Upper lobe of right lung (tissue), 1 donor: ENCODE measurements around the gene MAP2K5. TPM values are rescaled to one million over a fixed set of nuclear protein-coding genes. Genes with fewer than 3 reads are reported as not detected.

Source experiments
- ATAC-seq: fragments of 200-7000 bp; cut with Tn5 transposase; one replicate; pipeline ENCODE4 v1.9.1; 2020; ENCODE audit warnings: mild to moderate bottlenecking, moderate library complexity
- DNase-seq: peaks from one replicate; pipeline ENCODE4 v3.0.0-alpha.2; 2020
- H3K27ac ChIP-seq: fragments of 200-600 bp; one replicate; pipeline ENCODE4 v1.8.0; 2022
- H3K27me3 ChIP-seq: fragments of 200-600 bp; one replicate; pipeline ENCODE4 v1.8.0; 2022; ENCODE audit warnings: mild to moderate bottlenecking
- H3K36me3 ChIP-seq: fragments of 200-600 bp; one replicate; pipeline ENCODE4 v1.8.0; 2022
- H3K4me1 ChIP-seq: fragments of 200-600 bp; one replicate; pipeline ENCODE4 v1.8.0; 2022
- H3K4me3 ChIP-seq: fragments of 200-600 bp; one replicate; pipeline ENCODE4 v1.8.0; 2022; ENCODE audit warnings: mild to moderate bottlenecking
- H3K9me3 ChIP-seq: fragments of 200-600 bp; one replicate; pipeline ENCODE4 v1.8.0; 2022
- CTCF ChIP-seq: fragments of 200-600 bp; IDR thresholded peaks from one replicate; pipeline ENCODE4 v1.8.0; 2022; ENCODE audit warnings: antibody characterized with exemption
- intact Hi-C: fragments of 100-400 bp; cut with DNase I; formaldehyde crosslinking; loops from one replicate; pipeline ENCODE4 v1.11.0; 2022
- total RNA-seq: library from RNA; stranded (reverse); fragmentation: NEBNext Ultra II Directional; extraction: Animal tissue kit (Norgen Biotek cat#: 25700); gene quantifications from one replicate; pipeline ENCODE4 v1.2.1, GENCODE V29; 2021
- donor health status: DM: no; HTN: yes; CAD: no; lungs with severe emphysema.

Gene MAP2K5
- total RNA-seq, 1 donor from 2014 or later: 18.3 TPM

DNA sequence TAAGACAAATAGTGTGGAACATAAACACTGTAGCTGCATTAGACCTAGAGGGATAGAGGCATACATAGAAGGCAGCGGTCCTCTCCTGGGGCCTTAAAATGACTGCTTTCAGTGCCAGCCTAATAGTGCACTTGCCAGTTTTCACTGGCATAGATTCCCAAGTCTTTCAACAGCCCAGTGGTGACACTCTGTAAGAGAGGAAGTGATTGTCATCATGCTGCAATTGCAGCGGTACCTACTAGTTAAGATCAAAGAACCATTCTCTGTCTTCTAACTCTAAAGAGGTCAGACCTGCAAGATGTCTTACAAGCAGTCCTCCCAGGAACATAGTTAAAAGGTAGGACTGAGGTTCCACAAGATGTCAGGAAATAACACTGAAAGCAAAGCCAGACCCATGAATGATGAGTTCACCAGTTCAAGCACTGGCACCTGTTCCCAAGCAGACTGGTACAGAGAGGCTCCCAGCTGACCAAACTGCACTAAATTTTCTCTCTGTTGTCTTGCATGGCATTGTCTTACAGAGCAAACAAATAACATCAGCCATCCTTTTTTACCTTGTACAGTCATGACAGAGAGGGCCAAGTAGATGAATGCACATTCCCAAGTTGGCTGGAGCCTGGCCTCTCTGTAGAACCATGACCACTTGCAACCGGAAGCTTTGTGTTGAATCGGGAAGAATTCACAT, 182.3 kb downstream of the MAP2K5 start:
- ATAC-seq (no peak), DNase-seq (no peak)
- H3K9me3 ChIP-seq: no peaks in the 10 kb centered on the region
- H3K4me3 ChIP-seq: no peak overlapping the region
- TF ChIP-seq CTCF: no peak
- H3K27ac ChIP-seq: no peak overlapping the region
- no peaks in the 10 kb centered on the region for H3K27me3 ChIP-seq
- H3K36me3 ChIP-seq: no peaks in the 10 kb centered on the region
- intact Hi-C loops: no loop called here
- no peaks in the 10 kb centered on the region for H3K4me1 ChIP-seq

DNA sequence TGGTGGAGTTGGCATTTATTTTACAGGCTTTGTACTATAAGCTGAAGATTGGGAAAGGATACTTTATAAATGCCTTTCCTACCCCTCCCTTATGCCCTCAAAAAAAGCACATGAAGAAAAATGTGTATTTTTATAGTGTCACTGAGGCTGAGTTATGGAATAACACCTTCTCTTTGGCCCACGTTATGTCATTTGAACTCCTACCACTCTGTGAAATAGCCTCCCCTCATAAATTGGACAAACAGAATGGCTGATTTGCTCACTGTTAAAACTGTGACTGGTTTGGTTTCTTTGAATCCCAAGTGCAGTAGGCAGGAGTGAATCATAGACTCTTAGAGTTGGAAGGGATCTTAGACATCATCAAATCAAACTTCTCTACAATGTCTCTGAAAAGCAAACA, 187.6 kb downstream of the MAP2K5 start:
- Histone ChIP-seq H3K4me3 (no peak overlapping the region), H3K9me3 (no peaks in the 10 kb centered on the region), H3K27ac (no peak overlapping the region), H3K27me3 (no peaks in the 10 kb centered on the region), H3K36me3 (no peaks in the 10 kb centered on the region), H3K4me1 (no peaks in the 10 kb centered on the region)
- ATAC-seq (no peak), DNase-seq (no peak)
- intact Hi-C loops: no loop called here
- no peak for TF ChIP-seq CTCF

DNA sequence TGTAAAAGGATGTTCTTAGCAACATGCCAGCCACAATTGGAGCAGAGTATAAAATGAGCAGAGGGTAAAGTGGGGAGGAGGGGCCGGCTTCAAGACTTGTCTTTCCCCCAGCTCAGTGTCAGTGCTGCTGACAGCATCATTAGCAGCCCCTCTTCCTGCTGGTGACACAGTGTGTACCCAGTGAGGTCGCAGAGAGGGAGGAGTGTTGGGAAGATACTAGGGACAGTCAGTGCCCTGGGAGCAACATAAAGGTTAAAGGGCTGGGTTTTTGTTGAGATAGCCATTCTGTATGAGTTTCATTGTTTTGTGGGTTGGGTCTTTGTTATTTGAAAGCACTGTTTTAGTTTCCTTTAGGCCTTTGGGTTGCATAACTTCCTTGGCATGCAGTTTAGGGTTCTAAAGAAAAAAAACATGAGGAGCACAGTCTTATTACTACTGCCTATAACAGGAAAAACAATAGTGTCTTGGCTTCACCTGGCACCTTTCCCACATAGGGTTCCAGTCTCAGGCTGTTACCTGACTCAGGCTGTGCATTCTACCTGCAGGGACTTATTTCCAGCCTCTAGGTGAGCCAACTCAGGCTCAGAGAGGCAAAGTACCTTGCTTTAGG, 188.7 kb downstream of the MAP2K5 start:
- no peaks in the 10 kb centered on the region for H3K36me3 ChIP-seq
- no peak for DNase-seq
- ATAC-seq: no peak
- no peaks in the 10 kb centered on the region for H3K4me1 ChIP-seq
- H3K4me3 ChIP-seq: no peak overlapping the region
- intact Hi-C loops: no loop called here
- no peak overlapping the region for H3K27ac ChIP-seq
- H3K27me3 ChIP-seq: no peaks in the 10 kb centered on the region
- H3K9me3 ChIP-seq: no peaks in the 10 kb centered on the region
- TF ChIP-seq CTCF: no peak

- Histone ChIP-seq H3K27ac (no peak overlapping the region), H3K9me3 (no peaks in the 10 kb centered on the region), H3K4me3 (no peak overlapping the region), H3K4me1 (no peaks in the 10 kb centered on the region), H3K36me3 (no peaks in the 10 kb centered on the region), H3K27me3 (no peaks in the 10 kb centered on the region)
- no peak for DNase-seq
- ATAC-seq: no peak
- TF ChIP-seq CTCF: no peak
- intact Hi-C loops: no loop called here
Observed at GRCh38 chr15:67732164-67732563, 189.7 kb downstream of the MAP2K5 start.

DNA sequence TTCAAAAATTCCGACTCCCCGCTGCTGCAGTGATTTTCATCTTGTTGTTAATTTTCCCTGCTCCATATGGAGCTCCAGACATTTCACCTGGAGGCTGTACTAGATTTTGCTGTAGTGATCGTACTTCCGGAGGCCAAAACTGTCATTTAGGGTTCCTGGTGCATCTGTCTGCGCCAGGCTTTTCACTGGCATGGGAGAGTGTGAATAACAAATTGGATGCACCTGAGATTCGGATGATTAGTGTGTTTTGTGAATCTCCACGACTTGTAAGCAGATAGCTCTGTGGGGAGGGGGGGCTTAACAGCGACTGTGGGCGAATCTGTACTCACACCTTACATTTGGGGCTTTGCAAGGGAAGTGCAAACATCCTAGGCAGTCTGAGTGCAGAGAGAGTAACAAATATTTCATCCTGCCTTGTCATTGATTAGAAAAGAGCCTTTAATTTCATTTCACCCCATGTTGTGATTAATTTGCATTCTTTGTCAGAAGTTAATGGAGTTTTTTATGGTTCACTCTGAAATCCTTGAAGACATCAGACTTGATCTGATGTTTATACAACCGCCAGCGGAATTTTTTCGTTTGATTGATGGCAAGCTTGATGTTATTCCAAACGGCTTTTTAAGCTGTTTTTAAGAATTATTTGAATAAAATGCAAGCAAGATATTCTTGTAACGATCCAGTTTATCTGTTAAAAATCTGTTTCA, 190.3 kb downstream of the MAP2K5 start:
- intact Hi-C loops: no loop called here
- Histone ChIP-seq H3K4me1 (no peaks in the 10 kb centered on the region), H3K27ac (no peak overlapping the region), H3K9me3 (no peaks in the 10 kb centered on the region), H3K4me3 (no peak overlapping the region), H3K36me3 (no peaks in the 10 kb centered on the region), H3K27me3 (no peaks in the 10 kb centered on the region)
- ATAC-seq (no peak), DNase-seq (no peak)
- TF ChIP-seq CTCF: no peak
